Amygdala (tissue), 56 donors: Measurements from ENCODE around the gene TTC24.
"Not testable (repeated sequence)": the region's sequence is repeated elsewhere in the genome, so short reads cannot be mapped to it uniquely, and the experiment has no call there.

Experiments used
- DNase-seq, 56 donors: peaks; one replicate each; lab custom pipeline; 2025; lab: John Stamatoyannopoulos, UW

TTC24 gene

GRCh38 chr1:156631152-156631551, 51.6 kb downstream of the TTC24 start:
- not testable (repeated sequence) for DNase-seq

GRCh38 chr1:156632355-156632754, 52.8 kb downstream of the TTC24 start:
- DNase-seq = no peak
